GM12875 (cell line): ENCODE data around the gene LAMTOR1.

Source experiments
- H3K4me3 ChIP-seq: one replicate; pipeline ENCODE4 v1.5.1; 2011; ENCODE audit warnings: low read depth, low read length, control low read depth
- CTCF ChIP-seq: IDR thresholded peaks from 2 replicates; pipeline ENCODE4 v1.5.1; 2011; ENCODE audit warnings: low read depth, mild to moderate bottlenecking, control low read depth, inconsistent platforms, low read length, moderate library complexity, borderline replicate concordance; ENCODE audit not compliant: insufficient read depth

LAMTOR1 gene

GRCh38 chr11:72061739-72062396 is 41.2 kb downstream of the LAMTOR1 start:
- TF ChIP-seq CTCF, result no peak
- H3K4me3 ChIP-seq, result no peak overlapping the region

GRCh38 chr11:72058416-72059034 is 44.6 kb downstream of the LAMTOR1 start:
- no peak overlapping the region for H3K4me3 ChIP-seq
- TF ChIP-seq CTCF, result no peak

GRCh38 chr11:72048766-72049460 is 54.2 kb downstream of the LAMTOR1 start:
- H3K4me3 ChIP-seq, result no peak overlapping the region
- TF ChIP-seq CTCF, result no peak
